WI38 (cell line): ENCODE measurements around the gene EIF5B.

Source experiments
- H3K4me3 ChIP-seq: 2 replicates; pipeline ENCODE4 v1.5.1; 2011; ENCODE audit warnings: low read depth, mild to moderate bottlenecking, control low read depth, low read length
- CTCF ChIP-seq: IDR thresholded peaks from 2 replicates; pipeline ENCODE4 v1.5.1; 2012; ENCODE audit warnings: low read depth, mild to moderate bottlenecking, control low read depth, low read length

Gene EIF5B

DNA sequence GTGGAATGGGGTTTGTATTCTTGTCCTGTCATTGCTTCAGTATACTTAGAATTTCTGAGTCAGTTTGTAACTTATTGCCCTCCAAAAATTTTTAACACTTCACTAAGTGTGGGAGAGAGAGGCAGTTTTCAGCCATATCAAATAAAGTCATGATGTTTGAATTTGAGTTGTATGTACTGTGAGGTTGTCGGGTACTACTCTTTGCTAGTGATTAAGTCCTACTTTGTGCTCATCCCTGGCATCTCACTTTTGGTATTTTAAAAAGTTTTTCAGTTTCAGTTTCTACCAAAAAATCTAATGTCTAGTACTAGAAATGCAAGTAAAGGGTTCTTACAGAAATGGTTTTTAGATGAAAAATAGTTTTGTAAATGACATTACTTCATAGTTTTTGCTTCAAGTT is 40.7 kb downstream of the EIF5B start:
- H3K4me3 ChIP-seq, result no peak overlapping the region
- no peak for TF ChIP-seq CTCF

GRCh38 chr2:99380376-99381010 is 43.3 kb downstream of the EIF5B start:
- H3K4me3 ChIP-seq, result no peak overlapping the region
- no peak for TF ChIP-seq CTCF

GRCh38 chr2:99382143-99382542 is 45.0 kb downstream of the EIF5B start:
- no peak for TF ChIP-seq CTCF
- H3K4me3 ChIP-seq, result no peak overlapping the region

- TF ChIP-seq CTCF, result no peak
- no peak overlapping the region for H3K4me3 ChIP-seq
Observed at GRCh38 chr2:99386011-99386410, 48.8 kb downstream of the EIF5B start.

DNA sequence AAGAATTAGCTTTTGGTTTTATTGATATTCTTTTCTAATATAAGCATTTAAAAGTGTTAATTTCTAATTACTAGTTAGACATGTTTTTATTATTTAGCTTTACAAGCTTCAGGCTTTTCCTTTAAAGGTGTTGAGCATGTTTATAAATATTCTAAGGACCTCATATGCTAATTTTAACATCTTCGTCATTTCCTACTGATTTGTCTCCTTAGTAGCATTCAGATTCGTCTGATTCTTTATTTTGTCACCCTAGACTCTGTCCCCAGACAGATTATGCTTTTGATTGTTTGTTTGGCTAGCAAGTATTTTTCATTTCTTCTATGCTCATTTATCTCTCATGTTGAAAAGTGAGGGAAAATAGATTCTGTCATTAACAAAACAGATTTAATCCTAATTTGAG is 51.7 kb downstream of the EIF5B start:
- TF ChIP-seq CTCF, result no peak
- no peak overlapping the region for H3K4me3 ChIP-seq

- no peak overlapping the region for H3K4me3 ChIP-seq
- TF ChIP-seq CTCF, result no peak
Observed at GRCh38 chr2:99389371-99389770, 52.2 kb downstream of the EIF5B start.

GRCh38 chr2:99389946-99390345 is 52.8 kb downstream of the EIF5B start:
- no peak for TF ChIP-seq CTCF
- H3K4me3 ChIP-seq, result no peak overlapping the region
